HAP-1 (cell line): Measurements from ENCODE around the gene SNX10.
A peak's percentile ranks its signal among the peaks of the same experiment; 100 is the strongest.

Experiments
- DNase-seq, 2 experiments: peaks; one replicate each; pipeline ENCODE4 v3.0.0-alpha.2; 2016 to 2020; ENCODE audit warnings: low spot score in 2 of 2
- H3K27me3 ChIP-seq: fragments of 250-450 bp; sonication (Bioruptor Pico); 2 replicates; pipeline ENCODE4 v1.5.1; 2020; ENCODE audit warnings: low read depth, mild to moderate bottlenecking, moderate library complexity
- H3K36me3 ChIP-seq: fragments of 250-450 bp; sonication (Bioruptor Pico); replicated peaks from 2 replicates; pipeline ENCODE4 v1.5.1; 2020; ENCODE audit warnings: mild to moderate bottlenecking
- H3K4me1 ChIP-seq: fragments of 250-450 bp; sonication (Bioruptor Pico); 2 replicates; pipeline ENCODE4 v1.5.1; 2020; ENCODE audit warnings: mild to moderate bottlenecking
- H3K4me3 ChIP-seq: fragments of 250-450 bp; sonication (Bioruptor Pico); 2 replicates; pipeline ENCODE4 v1.5.1; 2020; ENCODE audit warnings: mild to moderate bottlenecking, moderate library complexity
- H3K9me3 ChIP-seq: fragments of 250-450 bp; sonication (Bioruptor Pico); 2 replicates; pipeline ENCODE4 v1.5.1; 2020; ENCODE audit warnings: mild to moderate bottlenecking, moderate library complexity
- in situ Hi-C: fragments of 300-500 bp; cut with MboI; formaldehyde crosslinking; loops from 3 replicates; pipeline ENCODE4 v1.14.3; 2020; ENCODE audit warnings: low sequenced_read_pairs, inconsistent platforms, mixed read lengths

SNX10 gene

DNA sequence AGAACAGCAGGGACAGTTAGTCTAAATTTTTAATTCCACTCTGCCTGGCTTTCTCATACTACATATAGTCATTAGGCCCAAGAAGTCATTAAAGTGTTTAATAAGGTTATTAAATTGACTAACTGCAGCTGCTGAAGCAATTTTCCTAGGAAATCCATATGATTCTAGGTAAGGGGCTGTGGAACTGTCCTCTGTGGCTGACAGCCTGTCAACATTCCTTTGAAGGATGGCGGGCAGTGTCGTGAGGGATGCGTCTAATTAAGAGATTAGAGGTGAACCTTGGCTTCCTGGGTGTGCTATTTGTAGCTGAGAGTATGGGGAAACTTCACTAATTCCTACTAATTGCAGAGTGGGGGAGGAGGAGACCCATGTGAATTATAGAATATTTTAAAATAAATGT, 64.6 kb downstream of the SNX10 start:
- Histone ChIP-seq H3K9me3 (no peaks in the 10 kb centered on the region), H3K4me3 (no peak overlapping the region), H3K36me3 (no peaks in the 10 kb centered on the region), H3K27me3 (no peaks in the 10 kb centered on the region), H3K4me1 (no peaks in the 10 kb centered on the region; the same call in 1 of the 2 replicates)
- in situ Hi-C loops: no loop called here
- DNase-seq: no peak

- no peaks in the 10 kb centered on the region for H3K36me3 ChIP-seq
- DNase-seq: no peak
- in situ Hi-C loops: no loop called here
- H3K4me3 ChIP-seq: no peak overlapping the region
- H3K27me3 ChIP-seq: no peaks in the 10 kb centered on the region
- no peaks in the 10 kb centered on the region; the same call in 1 of the 2 replicates for H3K4me1 ChIP-seq
- H3K9me3 ChIP-seq: no peaks in the 10 kb centered on the region
Measured at GRCh38 chr7:26356929-26357798, 65.5 kb downstream of the SNX10 start.

GRCh38 chr7:26357799-26358151, 66.1 kb downstream of the SNX10 start:
- Histone ChIP-seq H3K4me3 (no peak overlapping the region), H3K9me3 (no peaks in the 10 kb centered on the region), H3K4me1 (no peaks in the 10 kb centered on the region; the same call in 1 of the 2 replicates), H3K36me3 (no peaks in the 10 kb centered on the region), H3K27me3 (no peaks in the 10 kb centered on the region)
- DNase-seq: no peak
- in situ Hi-C loops: no loop called here

GRCh38 chr7:26360650-26361049, 69.0 kb downstream of the SNX10 start:
- no peaks in the 10 kb centered on the region for H3K36me3 ChIP-seq
- in situ Hi-C loops: loop anchor here (10.0 kb wide), 1 partner anchor 266 kb away; no protein-coding TSS in a partner anchor
- no peaks in the 10 kb centered on the region for H3K9me3 ChIP-seq

GRCh38 chr7:26361637-26362036, 70.0 kb downstream of the SNX10 start:
- DNase-seq: peak in 1 of 2 experiments; percentile 26
- no peak overlapping the region for H3K4me3 ChIP-seq
- no peaks in the 10 kb centered on the region for H3K9me3 ChIP-seq
- H3K27me3 ChIP-seq: no peaks in the 10 kb centered on the region
- no peaks in the 10 kb centered on the region for H3K36me3 ChIP-seq
- in situ Hi-C loops: loop anchor here (10.0 kb wide), 1 partner anchor 267 kb away; no protein-coding TSS in a partner anchor
- H3K4me1 ChIP-seq: no peaks in the 10 kb centered on the region; the same call in 1 of the 2 replicates

More at GRCh38 chr7:26360650-26361049, 69.0 kb downstream of the SNX10 start:
- H3K4me1 ChIP-seq: no peaks in the 10 kb centered on the region; the same call in 1 of the 2 replicates
- no peaks in the 10 kb centered on the region for H3K27me3 ChIP-seq
- no peak overlapping the region for H3K4me3 ChIP-seq
- DNase-seq: no peak

GRCh38 chr7:26363465-26363864, 71.8 kb downstream of the SNX10 start:
- Histone ChIP-seq H3K4me3 (no peak overlapping the region), H3K27me3 (no peaks in the 10 kb centered on the region), H3K9me3 (no peaks in the 10 kb centered on the region), H3K36me3 (no peaks in the 10 kb centered on the region), H3K4me1 (no peaks in the 10 kb centered on the region; the same call in 1 of the 2 replicates)
- in situ Hi-C loops: loop anchor here (10.0 kb wide), 1 partner anchor 269 kb away; no protein-coding TSS in a partner anchor
- DNase-seq: no peak

GRCh38 chr7:26365077-26365900, 73.6 kb downstream of the SNX10 start:
- in situ Hi-C loops: loop anchor here (5.0 to 10.0 kb wide), 4 partner anchors 270 to 792 kb away; partner anchors contain the start of gene HOXA7
- no peaks in the 10 kb centered on the region for H3K36me3 ChIP-seq
- H3K27me3 ChIP-seq: no peaks in the 10 kb centered on the region
- H3K4me1 ChIP-seq: no peaks in the 10 kb centered on the region; the same call in 1 of the 2 replicates
- H3K9me3 ChIP-seq: no peaks in the 10 kb centered on the region
- no peak overlapping the region for H3K4me3 ChIP-seq
- peak; percentile 70 to 76 for DNase-seq

- DNase-seq: no peak
- Histone ChIP-seq H3K27me3 (no peaks in the 10 kb centered on the region), H3K4me1 (no peaks in the 10 kb centered on the region; the same call in 1 of the 2 replicates), H3K9me3 (no peaks in the 10 kb centered on the region), H3K36me3 (no peaks in the 10 kb centered on the region), H3K4me3 (no peak overlapping the region)
- in situ Hi-C loops: loop anchor here (5.0 to 10.0 kb wide), 4 partner anchors 271 to 791 kb away; partner anchors contain the start of gene HOXA7
Measured at GRCh38 chr7:26365901-26366275, 74.2 kb downstream of the SNX10 start.

DNA sequence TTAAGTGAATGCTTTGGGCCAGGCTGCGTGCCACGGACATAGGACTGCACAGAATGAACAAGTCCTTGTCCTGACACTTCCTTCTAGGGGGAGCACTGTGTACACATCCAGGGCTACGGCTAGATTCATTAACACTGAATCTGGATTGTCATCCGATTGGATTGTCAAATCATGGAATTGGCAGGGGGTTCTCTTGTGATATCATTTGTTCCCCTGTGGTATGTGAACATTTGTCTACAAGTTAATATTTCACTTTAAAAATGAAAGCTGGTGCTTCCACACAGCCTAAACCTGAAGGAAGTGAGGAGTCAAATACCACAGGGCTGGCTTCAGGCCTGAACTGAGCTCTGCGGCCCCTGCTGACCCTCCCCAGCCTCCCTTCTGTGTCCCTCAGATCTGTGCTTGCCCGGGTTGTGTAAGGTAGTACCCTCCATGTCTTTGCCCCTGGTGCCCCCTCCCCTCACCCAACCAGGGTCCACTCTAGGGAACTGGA, 75.6 kb downstream of the SNX10 start:
- in situ Hi-C loops: loop anchor here (5.0 to 10.0 kb wide), 4 partner anchors 272 to 790 kb away; partner anchors contain the start of gene HOXA7
- no peak for DNase-seq
- Histone ChIP-seq H3K9me3 (no peaks in the 10 kb centered on the region), H3K4me1 (no peaks in the 10 kb centered on the region), H3K4me3 (no peak overlapping the region), H3K27me3 (no peaks in the 10 kb centered on the region), H3K36me3 (no peaks in the 10 kb centered on the region)

- Histone ChIP-seq H3K36me3 (no peaks in the 10 kb centered on the region), H3K27me3 (no peaks in the 10 kb centered on the region)
- no peak for DNase-seq
Measured at GRCh38 chr7:26368542-26368941, 76.9 kb downstream of the SNX10 start.

DNA sequence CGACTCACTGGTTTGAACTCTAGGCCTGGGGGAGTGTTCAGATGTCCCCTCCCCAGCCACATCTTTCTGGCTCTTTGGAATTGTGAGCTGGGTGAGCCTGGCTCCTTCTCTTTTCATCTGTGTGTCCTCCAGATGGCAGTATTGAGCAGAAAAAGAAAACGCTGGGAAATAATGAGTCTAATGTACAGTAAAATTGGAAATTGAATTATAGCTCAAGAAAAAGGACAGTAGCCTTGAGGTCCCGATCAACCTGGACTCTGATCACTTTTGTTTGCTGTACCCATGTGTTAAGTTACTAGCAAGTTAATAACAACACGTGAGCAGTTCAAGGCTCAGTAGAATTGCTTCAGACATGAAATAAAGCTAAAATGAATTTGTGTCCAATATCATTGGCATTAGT, 77.9 kb downstream of the SNX10 start:
- no peaks in the 10 kb centered on the region for H3K27me3 ChIP-seq
- no peaks in the 10 kb centered on the region for H3K36me3 ChIP-seq
- DNase-seq: peak; percentile 45 to 62
- H3K4me1 ChIP-seq: no peaks in the 10 kb centered on the region
- H3K9me3 ChIP-seq: no peaks in the 10 kb centered on the region
- in situ Hi-C loops: loop anchor here (5.0 to 10.0 kb wide), 4 partner anchors 275 to 788 kb away; partner anchors contain the start of gene HOXA7
- no peak overlapping the region for H3K4me3 ChIP-seq

More at GRCh38 chr7:26368542-26368941, 76.9 kb downstream of the SNX10 start:
- in situ Hi-C loops: loop anchor here (5.0 to 10.0 kb wide), 4 partner anchors 274 to 789 kb away; partner anchors contain the start of gene HOXA7
- no peak overlapping the region for H3K4me3 ChIP-seq
- no peaks in the 10 kb centered on the region for H3K4me1 ChIP-seq
- no peaks in the 10 kb centered on the region for H3K9me3 ChIP-seq

- Histone ChIP-seq H3K4me3 (no peak overlapping the region), H3K9me3 (no peaks in the 10 kb centered on the region), H3K36me3 (no peaks in the 10 kb centered on the region), H3K27me3 (no peaks in the 10 kb centered on the region), H3K4me1 (no peaks in the 10 kb centered on the region)
- in situ Hi-C loops: no loop called here
- no peak for DNase-seq
Measured at GRCh38 chr7:26370011-26370410, 78.3 kb downstream of the SNX10 start.

- Histone ChIP-seq H3K4me3 (no peak overlapping the region), H3K9me3 (no peaks in the 10 kb centered on the region), H3K36me3 (no peaks in the 10 kb centered on the region), H3K4me1 (peaks cover 5% of the 10 kb centered on the region), H3K27me3 (no peaks in the 10 kb centered on the region)
- no peak for DNase-seq
- in situ Hi-C loops: no loop called here
Measured at GRCh38 chr7:26372249-26372648, 80.6 kb downstream of the SNX10 start.
